Ramos (cell line): ENCODE measurements around the gene TLCD1.

Experiments used
- in situ Hi-C: fragments of 300-500 bp; cut with MboI; formaldehyde crosslinking; loops from one replicate; pipeline ENCODE4 v1.14.3; 2022; ENCODE audit warnings: low sequenced_read_pairs; ENCODE audit not compliant: unreplicated experiment

TLCD1 gene

GRCh38 chr17:28719021-28719433 is 7.0 kb downstream of the TLCD1 start:
- in situ Hi-C loops, result no loop called here

GRCh38 chr17:28718333-28719020 is 7.6 kb downstream of the TLCD1 start:
- in situ Hi-C loops, result no loop called here

GRCh38 chr17:28717578-28718332 is 8.3 kb downstream of the TLCD1 start, which contains the start of gene RAB34:
Gene RAB34, minus strand, starts transcription at chr17:28717868. Its CDS starts 602 bp downstream, at chr17:28717266.
- in situ Hi-C loops, result no loop called here

- in situ Hi-C loops, result no loop called here
These were observed 9.1 kb downstream of the TLCD1 start for GRCh38 chr17:28716740-28717577.

GRCh38 chr17:28715217-28715616 is 10.8 kb downstream of the TLCD1 start:
- in situ Hi-C loops, result no loop called here

- in situ Hi-C loops, result no loop called here
These were observed 11.8 kb downstream of the TLCD1 start for GRCh38 chr17:28714281-28714680.

GRCh38 chr17:28712705-28713415 is 13.2 kb downstream of the TLCD1 start:
- in situ Hi-C loops, result no loop called here

GRCh38 chr17:28712032-28712704 is 13.9 kb downstream of the TLCD1 start:
- in situ Hi-C loops, result no loop called here

- in situ Hi-C loops, result no loop called here
These were observed 14.4 kb downstream of the TLCD1 start, which contains the start of gene PROCA1 for GRCh38 chr17:28711723-28712031. Gene PROCA1, minus strand, starts transcription at chr17:28711888. Its CDS starts 228 bp downstream, at chr17:28711660.

- in situ Hi-C loops, result no loop called here
These were observed 14.9 kb downstream of the TLCD1 start for GRCh38 chr17:28710861-28711722.

GRCh38 chr17:28707339-28707720 is 18.7 kb downstream of the TLCD1 start:
- in situ Hi-C loops, result no loop called here

- in situ Hi-C loops, result no loop called here
These were observed 19.3 kb downstream of the TLCD1 start for GRCh38 chr17:28706471-28707338.

GRCh38 chr17:28705728-28706334 is 20.2 kb downstream of the TLCD1 start:
- in situ Hi-C loops, result no loop called here

GRCh38 chr17:28705074-28705659 is 20.9 kb downstream of the TLCD1 start:
- in situ Hi-C loops, result no loop called here

- in situ Hi-C loops, result no loop called here
These were observed 21.7 kb downstream of the TLCD1 start for GRCh38 chr17:28704219-28704858.

- in situ Hi-C loops, result no loop called here
These were observed 22.3 kb downstream of the TLCD1 start for GRCh38 chr17:28703552-28704218.
